HPDE6-E6E7 (cell line): ENCODE measurements around the gene CDKL4.
"Not testable (repeated sequence)": the region's sequence is repeated elsewhere in the genome, so short reads cannot be mapped to it uniquely, and the experiment has no call there.

ENCODE experiments used
- DNase-seq: peaks from one replicate; pipeline ENCODE4 v3.0.0; 2011; ENCODE audit warnings: missing footprints; ENCODE audit errors: extremely low spot score

The CDKL4 gene

GRCh38 chr2:39232141-39232540, 11.6 kb downstream of the CDKL4 start:
- DNase-seq: no peak

- no peak for DNase-seq
Observed at GRCh38 chr2:39228413-39229209, 15.2 kb downstream of the CDKL4 start.

GRCh38 chr2:39227628-39228412, 15.9 kb downstream of the CDKL4 start:
- peak; percentile 69 for DNase-seq

- no peak for DNase-seq
Observed at GRCh38 chr2:39225567-39225966, 18.2 kb downstream of the CDKL4 start.

GRCh38 chr2:39223909-39224308, 19.9 kb downstream of the CDKL4 start:
- no peak for DNase-seq

- no peak for DNase-seq
Observed at GRCh38 chr2:39221459-39221858, 22.3 kb downstream of the CDKL4 start.

GRCh38 chr2:39220136-39220535, 23.6 kb downstream of the CDKL4 start:
- no peak for DNase-seq

GRCh38 chr2:39218391-39218790, 25.4 kb downstream of the CDKL4 start:
- no peak for DNase-seq

- no peak for DNase-seq
Observed at GRCh38 chr2:39217192-39217550, 26.6 kb downstream of the CDKL4 start.

- no peak for DNase-seq
Observed at GRCh38 chr2:39216346-39217191, 27.2 kb downstream of the CDKL4 start.

- DNase-seq: no peak
Observed at GRCh38 chr2:39215545-39215944, 28.2 kb downstream of the CDKL4 start.

- DNase-seq: no peak
Observed at GRCh38 chr2:39213015-39213414, 30.8 kb downstream of the CDKL4 start.

- DNase-seq: no peak
Observed at GRCh38 chr2:39210846-39211245, 32.9 kb downstream of the CDKL4 start.

GRCh38 chr2:39203382-39203781, 40.4 kb downstream of the CDKL4 start:
- DNase-seq: no peak

- DNase-seq: no peak
Observed at GRCh38 chr2:39202639-39203369, 41.0 kb downstream of the CDKL4 start.

GRCh38 chr2:39197003-39197402, 46.8 kb downstream of the CDKL4 start:
- DNase-seq: not testable (repeated sequence)

- no peak for DNase-seq
Observed at GRCh38 chr2:39194686-39195085, 49.1 kb downstream of the CDKL4 start.

- no peak for DNase-seq
Observed at GRCh38 chr2:39188960-39189494, 54.7 kb downstream of the CDKL4 start.

- DNase-seq: no peak
Observed at GRCh38 chr2:39183673-39184072, 60.1 kb downstream of the CDKL4 start.

GRCh38 chr2:39181297-39181696, 62.5 kb downstream of the CDKL4 start:
- no peak for DNase-seq
